GM12872 (cell line): ENCODE results near the gene TLE2.

ENCODE experiments used
- TF ChIP-seq, protein P1 (sequence below): IDR thresholded peaks from 3 replicates; pipeline ENCODE4 v1.5.1; 2011; ENCODE audit warnings: low read depth, mild to moderate bottlenecking, low read length, moderate library complexity; ENCODE audit not compliant: insufficient read depth

The TLE2 gene

DNA sequence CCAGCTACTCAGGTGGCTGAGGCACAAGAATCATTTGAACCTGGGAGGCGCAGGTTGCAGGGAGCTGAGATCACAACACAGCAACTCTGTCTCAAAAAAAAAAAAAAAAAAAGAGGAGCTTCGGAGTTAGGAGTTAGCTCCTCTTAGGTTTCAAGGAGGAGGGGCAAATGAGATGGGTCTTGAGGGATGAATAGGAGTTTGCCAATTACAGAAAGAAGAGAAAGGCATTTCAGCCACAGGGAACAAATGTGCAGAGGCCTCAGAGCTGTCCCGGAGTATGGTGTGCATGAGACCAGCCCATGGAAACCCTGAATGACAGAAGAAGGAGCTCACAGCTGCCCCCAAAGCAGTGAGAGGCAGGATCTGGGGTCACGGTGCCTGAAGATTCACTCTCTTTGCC lies 24.6 kb downstream of the TLE2 start:
- TF ChIP-seq, protein P1, sequence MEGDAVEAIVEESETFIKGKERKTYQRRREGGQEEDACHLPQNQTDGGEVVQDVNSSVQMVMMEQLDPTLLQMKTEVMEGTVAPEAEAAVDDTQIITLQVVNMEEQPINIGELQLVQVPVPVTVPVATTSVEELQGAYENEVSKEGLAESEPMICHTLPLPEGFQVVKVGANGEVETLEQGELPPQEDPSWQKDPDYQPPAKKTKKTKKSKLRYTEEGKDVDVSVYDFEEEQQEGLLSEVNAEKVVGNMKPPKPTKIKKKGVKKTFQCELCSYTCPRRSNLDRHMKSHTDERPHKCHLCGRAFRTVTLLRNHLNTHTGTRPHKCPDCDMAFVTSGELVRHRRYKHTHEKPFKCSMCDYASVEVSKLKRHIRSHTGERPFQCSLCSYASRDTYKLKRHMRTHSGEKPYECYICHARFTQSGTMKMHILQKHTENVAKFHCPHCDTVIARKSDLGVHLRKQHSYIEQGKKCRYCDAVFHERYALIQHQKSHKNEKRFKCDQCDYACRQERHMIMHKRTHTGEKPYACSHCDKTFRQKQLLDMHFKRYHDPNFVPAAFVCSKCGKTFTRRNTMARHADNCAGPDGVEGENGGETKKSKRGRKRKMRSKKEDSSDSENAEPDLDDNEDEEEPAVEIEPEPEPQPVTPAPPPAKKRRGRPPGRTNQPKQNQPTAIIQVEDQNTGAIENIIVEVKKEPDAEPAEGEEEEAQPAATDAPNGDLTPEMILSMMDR = no peak

DNA sequence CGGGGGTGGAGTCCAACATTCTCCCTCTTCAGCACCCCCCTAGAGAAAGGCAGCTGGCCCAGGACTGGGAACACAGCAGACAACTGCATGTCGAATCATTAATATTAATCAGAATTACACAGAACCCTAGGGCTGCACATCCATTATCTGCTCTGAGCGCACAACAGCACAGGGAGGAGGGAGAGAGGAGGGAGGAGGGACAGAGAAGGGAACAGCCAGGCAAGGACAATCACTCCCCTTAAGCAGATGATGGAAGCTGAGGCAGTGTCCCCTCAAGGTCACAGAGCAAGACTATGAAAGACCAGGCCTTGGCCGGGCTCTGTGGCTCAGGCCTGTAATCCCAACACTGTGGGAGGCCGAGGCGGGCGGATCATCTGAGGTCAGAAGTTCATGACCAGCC lies 26.0 kb downstream of the TLE2 start:
- TF ChIP-seq, protein P1 = no peak

DNA sequence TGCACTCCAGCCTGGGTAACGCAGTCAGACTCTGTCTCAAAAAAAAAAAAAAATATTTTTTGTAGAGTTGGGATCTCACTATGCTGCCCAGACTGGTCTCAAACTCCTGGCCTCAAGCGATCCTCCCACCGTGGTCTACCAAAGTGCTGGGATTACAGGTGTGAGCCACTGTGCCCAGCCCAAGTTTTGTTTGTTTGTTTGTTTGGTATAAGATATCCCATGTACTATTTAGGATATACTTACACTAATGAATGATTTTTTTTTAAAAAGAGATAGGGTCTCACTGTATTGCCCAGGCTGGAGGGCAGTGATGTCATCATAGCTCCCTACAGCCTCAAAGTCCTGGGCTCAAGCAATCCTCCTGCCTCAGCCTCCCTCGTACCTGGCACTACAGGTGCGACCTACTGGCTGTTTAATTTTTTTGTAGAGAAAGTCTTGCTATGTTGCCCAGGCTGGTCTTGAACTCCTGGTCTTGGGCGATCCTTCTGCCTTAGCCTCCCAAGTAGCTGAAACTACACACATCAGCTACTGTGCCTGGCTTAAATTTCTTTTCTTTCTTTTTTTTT lies 27.8 kb downstream of the TLE2 start:
- TF ChIP-seq, protein P1 = no peak

DNA sequence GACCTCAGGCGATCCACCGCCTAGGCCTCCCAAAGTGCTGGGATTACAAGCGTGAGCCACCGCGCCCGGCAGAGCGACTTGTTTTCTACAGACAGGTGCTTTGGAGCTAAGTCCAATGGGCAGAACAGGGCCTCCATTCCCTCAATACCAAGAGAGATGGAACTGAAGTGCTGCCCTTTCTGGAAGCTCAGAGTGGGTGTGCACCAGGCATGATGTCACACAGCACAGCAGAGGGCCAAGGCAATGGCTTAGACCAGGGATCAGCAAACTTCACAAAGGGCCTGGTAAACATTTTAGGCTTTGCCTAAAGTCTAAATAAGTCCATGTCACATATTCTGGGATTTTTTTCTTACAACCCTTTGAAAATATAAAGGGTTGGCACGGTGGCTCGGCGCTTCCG lies 30.4 kb downstream of the TLE2 start:
- TF ChIP-seq, protein P1 = no peak

DNA sequence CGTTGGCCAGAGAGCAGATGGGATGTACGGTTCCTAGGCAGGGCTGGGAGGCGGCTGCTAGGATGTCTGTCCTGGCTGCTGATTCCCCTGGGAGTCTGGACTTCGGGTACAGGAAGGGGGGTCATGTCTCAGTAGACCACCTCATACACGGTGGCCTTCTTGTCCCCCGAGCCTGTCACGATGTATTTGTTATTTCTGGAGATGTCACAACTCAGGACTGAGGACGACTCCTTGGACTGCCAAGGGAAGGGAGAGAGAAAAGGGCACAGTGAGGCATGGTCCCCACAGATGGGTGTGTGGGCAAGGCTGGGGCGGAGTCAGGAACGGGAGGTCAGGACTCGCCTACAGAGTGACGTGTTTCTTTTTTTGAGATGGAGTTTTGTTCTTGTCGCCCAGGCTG lies 31.4 kb downstream of the TLE2 start:
- TF ChIP-seq, protein P1 = no peak

DNA sequence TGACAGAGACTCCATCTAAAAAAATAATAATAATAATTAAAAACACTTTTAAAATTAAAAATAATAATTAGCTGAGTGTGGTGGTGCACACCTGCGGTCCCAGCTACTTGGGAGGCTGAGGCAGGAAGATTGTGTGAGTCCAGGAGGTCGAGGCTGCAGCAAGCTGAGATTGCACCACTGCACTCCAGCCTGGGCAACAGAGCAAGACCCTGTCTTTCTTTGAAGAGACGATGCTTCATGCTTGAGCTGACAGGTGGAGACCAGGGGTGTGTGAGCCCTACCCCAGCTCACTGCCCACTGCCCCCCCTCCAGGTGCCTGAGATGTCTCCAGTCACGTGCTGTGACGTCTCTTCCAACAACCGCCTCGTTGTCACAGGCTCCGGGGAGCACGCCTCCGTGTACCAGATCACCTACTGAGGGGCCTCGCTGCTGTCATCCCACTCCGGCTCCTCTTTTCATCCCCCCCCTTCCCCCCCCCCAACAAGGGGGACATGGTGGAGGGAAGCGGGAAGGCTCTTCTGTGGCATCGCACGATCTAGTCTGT lies 34.4 kb downstream of the TLE2 start:
- TF ChIP-seq, protein P1 = no peak

DNA sequence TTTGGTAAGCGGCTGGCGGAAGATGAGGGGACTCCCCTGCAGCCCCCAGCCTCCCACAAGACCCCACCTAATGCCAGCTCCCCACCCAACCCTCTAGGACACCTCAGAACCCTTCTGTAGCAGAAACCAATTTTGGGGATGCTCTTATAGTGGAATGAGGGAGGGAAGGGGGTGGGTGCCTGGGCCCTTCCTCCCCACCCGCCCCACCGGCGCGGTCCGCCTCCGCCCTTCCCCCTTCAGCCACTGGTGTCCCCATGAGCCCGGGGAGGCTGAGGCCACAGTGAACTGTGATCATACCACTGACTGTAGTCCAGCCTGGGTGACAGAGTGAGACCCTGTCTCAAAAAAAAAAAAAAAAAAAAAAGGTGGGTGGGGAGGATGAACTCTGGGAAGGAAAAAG lies 35.5 kb downstream of the TLE2 start:
- TF ChIP-seq, protein P1 = no peak
